NCI-H1436 treated with DMSO at 0.1 percent for 48 hours (cell line): ENCODE results near the gene CHRFAM7A.
"Not testable (repeated sequence)": the region's sequence is repeated elsewhere in the genome, so short reads cannot be mapped to it uniquely, and the experiment has no call there.

Experiments
- DNase-seq: peaks from one replicate; lab custom pipeline; 2025; lab: John Stamatoyannopoulos, UW

Gene CHRFAM7A

DNA sequence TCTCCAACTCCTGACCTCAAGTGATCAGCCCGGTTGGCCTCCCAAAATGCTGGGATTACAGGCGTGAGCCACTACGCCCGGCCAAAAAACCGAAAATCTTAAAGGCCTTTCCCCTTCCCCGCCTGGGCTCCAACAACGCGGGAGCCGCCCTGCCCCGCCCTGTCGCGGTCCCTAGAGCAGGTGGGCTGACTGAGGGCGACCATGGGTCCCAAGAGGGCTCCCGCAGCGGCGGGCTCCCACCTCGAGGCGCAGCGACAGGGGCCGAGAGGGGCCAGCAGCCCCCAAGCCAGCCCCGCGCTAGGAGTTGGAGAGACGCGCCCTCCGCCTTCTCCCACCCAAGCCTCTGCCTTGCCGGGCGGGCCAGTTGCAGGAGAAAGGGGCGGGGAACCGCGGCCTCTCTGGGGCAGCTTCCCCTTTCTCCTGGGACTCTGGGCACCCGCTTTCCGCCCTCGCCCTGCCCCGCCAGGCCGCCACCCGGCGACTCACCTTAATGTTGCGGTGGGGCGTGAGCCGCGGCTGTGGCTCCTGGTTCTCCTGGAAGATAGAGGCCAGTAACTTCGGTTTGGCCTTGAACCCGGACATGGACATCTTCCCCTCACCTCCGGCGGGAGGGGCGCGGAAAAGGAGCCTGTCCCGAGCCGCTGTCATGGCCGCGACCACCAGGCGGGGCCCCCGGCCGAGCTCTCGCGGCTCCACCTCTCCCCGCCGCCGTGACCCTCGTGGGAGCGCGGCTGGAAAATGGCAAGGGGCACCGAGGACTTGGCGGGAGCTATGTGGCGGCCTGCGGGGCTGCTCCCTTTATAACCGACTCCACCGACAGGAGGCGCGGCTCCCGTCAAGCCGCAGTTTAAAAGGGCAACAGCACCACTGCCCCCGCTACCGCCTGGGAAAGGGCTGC lies at the start of gene CHRFAM7A:
Gene CHRFAM7A (minus strand): TSS at position 775 of the 898 bp plus-strand sequence. CDS start 10,189 bp downstream, outside the sequence.
- not testable (repeated sequence) for DNase-seq

DNA sequence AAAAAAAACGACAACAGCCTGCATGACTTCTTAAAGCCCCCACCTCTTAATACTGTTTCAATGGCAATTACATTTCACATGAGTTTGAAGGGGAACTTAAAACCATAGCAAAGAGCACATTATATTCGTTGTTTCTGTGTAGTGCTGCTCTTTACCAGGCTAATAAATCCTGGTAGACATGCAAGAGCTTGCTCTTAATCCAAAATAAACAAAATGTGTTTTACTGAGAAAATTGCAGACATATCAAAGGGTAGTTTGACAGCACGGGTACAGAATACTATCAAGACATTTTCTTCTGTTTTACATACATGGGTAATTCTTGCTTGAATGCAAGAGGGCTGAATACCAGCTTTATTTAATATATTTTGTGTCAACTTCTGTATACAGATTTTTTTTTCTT lies 45.0 kb upstream of the CHRFAM7A start:
- DNase-seq, result not testable (repeated sequence)

DNA sequence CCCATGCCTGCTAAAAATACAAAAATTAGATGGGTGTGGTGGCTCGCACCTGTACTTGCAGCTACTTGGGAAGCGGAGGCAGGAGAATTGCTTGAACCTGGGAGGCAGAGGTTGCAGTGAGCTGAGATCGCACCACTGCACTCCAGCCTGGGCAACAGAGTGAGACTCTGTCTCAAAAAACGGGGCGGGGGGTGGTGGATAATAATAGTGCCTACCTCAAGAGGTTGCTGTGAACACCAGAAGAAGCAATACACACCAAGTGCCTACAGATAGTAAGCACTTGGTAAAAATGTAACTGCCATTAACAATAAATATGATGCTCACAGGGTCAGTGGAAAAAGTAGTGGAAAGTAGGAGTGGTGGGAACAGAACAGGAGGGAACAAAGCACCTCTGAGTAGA lies 42.5 kb upstream of the CHRFAM7A start:
- DNase-seq, result not testable (repeated sequence)

DNA sequence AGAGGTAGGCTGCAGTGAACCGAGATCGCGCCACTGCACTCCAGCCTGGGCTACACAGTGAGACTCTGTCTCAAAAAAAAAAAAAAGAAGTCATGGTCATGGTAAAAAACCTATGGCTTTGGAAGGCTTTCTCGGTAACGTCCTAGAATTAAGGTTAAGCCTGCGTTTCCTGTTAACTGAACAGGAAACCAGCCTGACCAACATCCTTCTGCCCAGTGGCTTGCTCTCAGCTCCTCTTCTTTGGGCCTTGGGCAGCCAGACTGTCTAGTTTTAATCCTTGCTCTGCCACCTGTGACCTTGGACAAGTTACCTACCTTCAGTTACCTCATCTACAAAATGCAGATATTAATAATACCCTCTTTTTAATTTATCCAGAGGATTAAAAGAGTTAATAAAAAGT lies 27.4 kb upstream of the CHRFAM7A start:
- not testable (repeated sequence) for DNase-seq

GRCh38 chr15:30414160-30414559 lies 20.8 kb upstream of the CHRFAM7A start, which contains the start of gene GOLGA8R:
Gene GOLGA8R (minus strand): TSS chr15:30414260. CDS start chr15:30414162, 98 bp downstream.
- not testable (repeated sequence) for DNase-seq

DNA sequence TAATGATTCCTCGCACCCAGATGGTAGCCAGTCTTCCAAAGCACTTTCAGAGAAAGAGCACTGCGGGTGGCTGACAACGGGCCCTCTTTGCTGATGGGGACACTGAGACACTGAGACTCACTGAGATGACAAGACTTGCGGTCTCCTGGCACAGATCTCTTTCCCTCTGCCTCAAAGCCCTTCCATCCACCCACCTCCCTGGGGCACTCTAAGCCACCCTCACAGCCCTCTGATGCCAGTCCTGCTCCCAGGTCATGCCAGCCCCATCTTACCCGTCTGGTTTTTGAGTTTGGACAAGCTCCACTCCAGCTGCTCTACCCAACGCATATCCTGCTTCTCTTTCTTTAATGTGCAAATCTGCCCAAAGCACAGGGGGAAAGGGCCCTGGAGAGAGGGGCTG lies 14.3 kb upstream of the CHRFAM7A start:
- DNase-seq, result not testable (repeated sequence)

DNA sequence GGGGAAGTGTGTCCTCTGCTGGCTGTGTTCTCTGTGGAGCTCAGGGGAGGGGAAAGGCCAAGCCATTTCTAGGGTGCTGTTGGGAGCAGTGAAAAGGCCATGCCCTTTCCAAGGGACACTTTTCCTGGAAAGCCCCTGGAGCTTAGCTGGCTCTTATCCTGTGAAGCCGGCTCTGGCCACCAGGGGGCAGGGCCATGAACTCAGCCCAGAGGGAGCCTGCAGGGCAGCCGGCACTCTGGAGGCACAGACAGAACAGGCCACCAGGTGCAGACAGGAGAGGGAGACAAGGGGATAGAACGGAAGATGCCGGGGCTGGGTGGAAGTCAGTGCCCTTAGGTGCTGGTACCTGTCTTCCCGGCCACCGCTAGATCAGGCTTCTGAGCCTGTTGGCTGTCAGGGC lies 5.6 kb upstream of the CHRFAM7A start:
- DNase-seq, result not testable (repeated sequence)

GRCh38 chr15:30393664-30393991 lies 288 bp upstream of the CHRFAM7A start:
- DNase-seq, result not testable (repeated sequence)

DNA sequence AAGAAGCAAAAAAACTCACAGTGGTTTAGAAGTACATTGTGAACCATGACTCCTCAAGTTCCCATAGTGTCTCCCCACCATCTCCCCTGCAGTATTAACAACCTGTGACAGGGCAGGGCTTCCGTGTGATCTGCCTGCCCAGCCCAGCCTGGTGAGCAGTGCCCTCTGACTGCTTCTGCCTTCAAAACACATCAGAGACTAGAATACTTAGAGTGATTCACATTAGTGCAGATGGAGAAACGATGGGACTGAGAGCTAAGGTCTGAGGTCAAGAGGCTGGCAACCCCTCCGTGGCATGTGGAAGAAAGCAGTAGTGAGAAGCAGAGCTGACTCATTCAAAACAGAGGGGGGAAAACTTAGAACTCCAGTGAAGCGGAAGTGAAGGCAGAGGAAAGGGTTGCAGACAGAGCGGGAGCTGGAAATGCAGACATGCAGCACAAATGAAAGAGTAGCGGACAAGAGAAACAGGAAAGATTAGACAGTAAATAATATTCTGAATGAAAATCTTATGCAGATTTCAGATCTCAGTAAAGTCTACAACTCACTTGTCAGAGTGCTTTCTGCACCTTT lies 6.9 kb downstream of the CHRFAM7A start:
- not testable (repeated sequence) for DNase-seq

DNA sequence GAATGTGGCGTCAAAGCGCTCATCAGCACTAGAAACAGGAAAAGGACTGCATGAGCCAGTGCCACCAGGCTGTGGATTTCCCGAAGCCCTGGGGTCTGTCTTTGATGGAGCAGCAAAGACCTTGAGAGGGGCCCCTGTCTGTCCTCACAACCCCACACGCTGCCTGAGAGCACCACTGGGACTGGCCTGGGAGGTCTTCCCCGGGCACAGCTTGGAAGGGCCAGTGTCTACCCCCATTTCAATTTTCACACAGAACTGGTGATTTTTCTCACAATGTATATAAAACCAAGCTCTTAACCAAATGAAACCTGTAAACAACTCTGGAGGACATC lies 16.3 kb downstream of the CHRFAM7A start:
- DNase-seq, result not testable (repeated sequence)

- DNase-seq, result not testable (repeated sequence)
These were observed 16.8 kb downstream of the CHRFAM7A start for GRCh38 chr15:30376375-30377081.

- DNase-seq, result not testable (repeated sequence)
These were observed 17.5 kb downstream of the CHRFAM7A start for GRCh38 chr15:30375872-30376271.

GRCh38 chr15:30374862-30375261 lies 18.5 kb downstream of the CHRFAM7A start:
- DNase-seq, result not testable (repeated sequence)

- DNase-seq, result not testable (repeated sequence)
These were observed 25.1 kb downstream of the CHRFAM7A start for GRCh38 chr15:30368271-30368670.

DNA sequence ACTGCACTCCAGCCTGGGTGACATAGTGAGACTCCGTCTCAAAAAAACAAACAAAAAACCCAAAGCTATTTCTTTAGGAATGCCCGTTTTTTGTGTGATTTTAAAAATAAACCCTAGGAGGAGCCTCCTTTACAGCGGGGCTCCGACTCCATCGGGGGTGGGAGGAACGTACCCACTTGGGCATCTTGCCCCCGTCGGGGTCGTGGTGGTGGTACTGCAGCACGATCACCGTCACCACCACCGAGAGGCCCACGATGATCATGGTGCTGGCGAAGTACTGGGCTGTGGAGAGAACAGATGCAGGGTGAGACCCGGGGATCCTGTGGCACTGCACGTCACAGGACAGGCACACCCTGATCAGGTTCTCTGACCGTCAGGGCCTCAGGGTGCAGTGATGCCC lies 26.1 kb downstream of the CHRFAM7A start:
- DNase-seq, result not testable (repeated sequence)

DNA sequence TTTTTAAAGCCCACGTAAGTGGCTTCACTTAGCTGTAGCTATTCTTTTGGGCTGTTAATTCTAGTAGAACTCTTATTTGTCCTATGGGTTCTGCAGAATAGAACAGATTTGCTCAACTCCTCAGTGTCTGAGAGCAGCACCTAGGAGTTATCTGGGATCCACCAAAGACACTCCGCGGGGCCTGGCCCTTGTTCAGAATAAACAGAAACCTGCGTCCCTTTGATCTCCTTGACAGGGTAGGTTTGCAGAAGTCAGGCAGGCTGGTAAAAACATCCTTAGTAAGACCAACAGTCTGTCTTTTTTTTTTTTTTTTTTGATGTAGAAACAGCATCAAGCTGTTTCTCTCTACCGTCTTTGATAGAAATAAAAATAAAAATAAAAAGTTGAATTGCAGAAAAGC lies 31.9 kb downstream of the CHRFAM7A start:
- not testable (repeated sequence) for DNase-seq

GRCh38 chr15:30360990-30361389 lies 32.4 kb downstream of the CHRFAM7A start:
- DNase-seq, result not testable (repeated sequence)

GRCh38 chr15:30355043-30355442 lies 38.3 kb downstream of the CHRFAM7A start:
- DNase-seq, result not testable (repeated sequence)

DNA sequence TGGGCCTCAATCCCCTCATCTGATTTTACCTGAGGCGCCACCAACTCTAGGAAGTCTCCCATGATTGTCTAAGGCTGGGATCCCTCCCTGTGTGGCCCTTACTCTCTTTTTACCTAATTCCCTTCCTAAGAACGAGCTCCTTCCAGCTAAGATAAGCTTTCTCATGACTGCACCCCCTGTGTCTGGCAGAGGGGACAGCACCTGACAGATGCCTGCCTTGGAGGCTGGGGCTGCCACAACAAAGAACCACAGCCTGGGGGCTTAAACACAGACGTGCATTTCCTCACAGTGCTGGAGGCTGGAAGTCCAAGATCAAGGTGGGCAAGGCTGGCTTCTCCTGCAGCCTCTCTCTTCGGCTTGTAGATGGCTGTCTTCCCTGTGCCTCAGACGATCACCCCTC lies 43.5 kb downstream of the CHRFAM7A start:
- not testable (repeated sequence) for DNase-seq

DNA sequence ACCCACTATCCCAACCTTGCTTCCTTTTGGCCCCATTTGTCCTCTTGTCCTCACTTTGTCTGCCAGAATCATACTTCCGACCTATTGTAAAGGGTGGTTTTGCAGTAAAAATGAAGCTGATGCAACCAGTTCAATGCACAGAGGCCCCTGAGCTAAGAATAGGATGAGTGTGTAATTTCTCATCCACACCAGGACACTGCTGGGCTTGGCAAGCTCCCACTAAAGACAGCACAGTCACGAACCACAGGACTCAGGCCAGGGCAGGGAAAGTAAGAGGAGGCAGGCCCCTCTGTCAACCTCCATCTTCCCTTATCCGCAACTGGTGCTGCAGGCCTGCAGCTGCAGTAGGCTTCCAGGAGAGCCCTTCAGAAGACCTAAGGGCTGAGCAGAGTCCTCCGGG lies 56.8 kb downstream of the CHRFAM7A start:
- DNase-seq, result not testable (repeated sequence)

- DNase-seq, result not testable (repeated sequence)
These were observed 59.2 kb downstream of the CHRFAM7A start for GRCh38 chr15:30334152-30334551.

DNA sequence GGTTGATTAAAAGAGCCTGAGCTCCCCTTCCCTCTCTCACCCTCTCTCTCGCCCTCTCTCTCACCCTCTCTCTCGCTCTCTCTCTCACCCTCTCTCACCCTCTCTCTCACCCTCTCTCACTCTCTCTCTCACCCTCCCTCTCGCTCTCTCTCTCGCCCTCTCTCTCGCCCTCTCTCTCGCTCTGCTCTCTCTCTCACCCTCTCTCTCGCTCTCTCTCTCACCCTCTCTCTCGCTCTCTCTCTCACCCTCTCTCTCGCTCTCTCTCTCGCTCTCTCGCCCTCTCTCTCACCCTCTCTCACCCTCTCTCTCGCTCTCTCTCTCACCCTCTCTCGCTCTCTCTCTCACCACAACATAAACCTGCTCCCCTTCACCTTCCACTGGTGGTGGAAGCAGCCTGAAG lies 67.2 kb downstream of the CHRFAM7A start:
- DNase-seq, result not testable (repeated sequence)

DNA sequence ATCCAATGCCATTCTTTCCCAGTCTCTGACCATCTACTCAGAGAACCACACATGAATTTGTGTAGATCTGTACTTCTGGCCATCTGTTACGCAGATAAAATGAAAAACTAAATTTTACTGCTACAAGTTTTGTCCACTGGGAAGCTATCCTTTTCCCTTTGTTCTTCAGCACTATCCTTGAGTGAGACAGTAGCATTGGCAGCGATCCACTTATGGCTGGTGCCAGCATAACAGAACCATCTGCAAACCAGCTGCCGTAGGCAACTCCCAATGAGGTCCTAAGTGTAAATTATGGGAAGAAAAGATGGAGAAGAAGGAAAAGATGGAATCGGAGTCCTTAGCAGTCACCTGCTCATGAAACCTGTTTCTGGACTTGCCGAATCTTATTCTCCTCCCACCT lies 72.3 kb downstream of the CHRFAM7A start:
- not testable (repeated sequence) for DNase-seq
